OCI-LY7 (cell line): ENCODE measurements around the gene KANSL1L.

Experiments used
- CTCF ChIP-seq: fragments of 200-600 bp; sonication (generic); conservative IDR thresholded peaks from 2 replicates; pipeline ENCODE4 v1.5.1; 2014; ENCODE audit warnings: mild to moderate bottlenecking, antibody characterized with exemption, low read length, moderate library complexity, mixed read lengths
- EZH2phosphoT487 ChIP-seq: fragments of 200-600 bp; sonication (generic); IDR thresholded peaks from 2 replicates; pipeline ENCODE4 v1.6.1; 2018; ENCODE audit warnings: low read depth, borderline replicate concordance, mild to moderate bottlenecking, mixed run types, antibody characterized with exemption, low read length, moderate library complexity, mixed read lengths

- TF ChIP-seq CTCF (no peak), EZH2phosphoT487 (no peak)
Measured at GRCh38 chr2:209993968-209994367, 177.2 kb downstream of the KANSL1L start.
